Endodermal cell (in vitro differentiated cells): ENCODE data around the gene TOM1L2. TPM values are rescaled to one million over a fixed set of nuclear protein-coding genes. Genes with fewer than 3 reads are reported as not detected.
A peak's percentile ranks its signal among the peaks of the same experiment; 100 is the strongest.

ENCODE experiments used
- DNase-seq: peaks from one replicate; pipeline ENCODE4 v3.0.0-alpha.2; 2017
- H3K27ac ChIP-seq: 2 replicates; pipeline ENCODE4 v1.5.1; 2013; ENCODE audit warnings: mild to moderate bottlenecking, low read depth, low read length, moderate library complexity
- H3K27me3 ChIP-seq: 2 replicates; pipeline ENCODE4 v1.6.1; 2013; ENCODE audit warnings: mild to moderate bottlenecking, low read length, moderate library complexity; ENCODE audit not compliant: insufficient read depth, control insufficient read depth, poor library complexity, severe bottlenecking
- H3K36me3 ChIP-seq: 2 replicates; pipeline ENCODE4 v1.7.0; 2013; ENCODE audit warnings: mild to moderate bottlenecking, low read length, moderate library complexity; ENCODE audit not compliant: control insufficient read depth, insufficient read depth
- H3K4me1 ChIP-seq: one replicate; pipeline ENCODE4 v1.7.0; 2013; ENCODE audit warnings: low read length; ENCODE audit not compliant: control insufficient read depth, insufficient read depth
- H3K4me3 ChIP-seq: 2 replicates; pipeline ENCODE4 v1.5.1; 2013; ENCODE audit warnings: mild to moderate bottlenecking, low read length, moderate library complexity
- H3K9ac ChIP-seq: 2 replicates; pipeline ENCODE4 v1.6.1; 2013; ENCODE audit warnings: mild to moderate bottlenecking, low read length, moderate library complexity; ENCODE audit not compliant: poor library complexity, severe bottlenecking; ENCODE audit errors: extremely low read depth
- H3K9me3 ChIP-seq: 2 replicates; pipeline ENCODE4 v1.6.1; 2013; ENCODE audit warnings: mild to moderate bottlenecking, low read length, moderate library complexity; ENCODE audit not compliant: control insufficient read depth
- H3K27ac Mint-ChIP-seq: 2 replicates; pipeline ENCODE4 v1.8.0; 2020; ENCODE audit warnings: mixed read lengths
- H3K27me3 Mint-ChIP-seq: 2 replicates; pipeline ENCODE4 v1.8.0; 2021; ENCODE audit warnings: mild to moderate bottlenecking, mixed read lengths; ENCODE audit not compliant: insufficient read depth
- H3K36me3 Mint-ChIP-seq: 2 replicates; pipeline ENCODE4 v1.8.0; 2020; ENCODE audit warnings: low read depth, mixed read lengths
- H3K4me1 Mint-ChIP-seq: 2 replicates; pipeline ENCODE4 v1.8.0; 2020; ENCODE audit warnings: mixed read lengths
- H3K4me3 Mint-ChIP-seq: 2 replicates; pipeline ENCODE4 v1.8.0; 2020; ENCODE audit warnings: mild to moderate bottlenecking, moderate library complexity, mixed read lengths
- H3K9me3 Mint-ChIP-seq: 2 replicates; pipeline ENCODE4 v1.8.0; 2020; ENCODE audit warnings: mild to moderate bottlenecking, mixed read lengths
- WGBS, 2 experiments: methylation state at CpG; one replicate each; pipeline versions ENCODE4 v1.1.5 to v1.1.7; 2013; ENCODE audit warnings: missing lambda C conversion rate in 2 of 2, mixed read lengths in 1 of 2; ENCODE audit not compliant: insufficient coverage in 1 of 2, insufficient read length in 1 of 2; 5-methylcytosine and 5-hydroxymethylcytosine counted together
- total RNA-seq, 2 donors: library from RNA; stranded (reverse); fragmentation: NEBNext Ultra II Directional in 1 of 2; extraction: Animal tissue kit (Norgen Biotek cat#: 25700) in 1 of 2; gene quantifications; 2 replicates in 1 of 2; 3 replicates in 1 of 2; pipeline ENCODE4 v1.2.1, GENCODE V29; 2021
- TF ChIP-seq, protein P1 (sequence below): fragments of 200-600 bp; sonication (generic); conservative IDR thresholded peaks from 2 replicates; pipeline ENCODE4 v1.5.0; 2021; ENCODE audit warnings: antibody characterized with exemption, mild to moderate bottlenecking

Gene TOM1L2
- total RNA-seq, 2 donors from 2014 or later: 10.2 to 11.5 TPM

DNA sequence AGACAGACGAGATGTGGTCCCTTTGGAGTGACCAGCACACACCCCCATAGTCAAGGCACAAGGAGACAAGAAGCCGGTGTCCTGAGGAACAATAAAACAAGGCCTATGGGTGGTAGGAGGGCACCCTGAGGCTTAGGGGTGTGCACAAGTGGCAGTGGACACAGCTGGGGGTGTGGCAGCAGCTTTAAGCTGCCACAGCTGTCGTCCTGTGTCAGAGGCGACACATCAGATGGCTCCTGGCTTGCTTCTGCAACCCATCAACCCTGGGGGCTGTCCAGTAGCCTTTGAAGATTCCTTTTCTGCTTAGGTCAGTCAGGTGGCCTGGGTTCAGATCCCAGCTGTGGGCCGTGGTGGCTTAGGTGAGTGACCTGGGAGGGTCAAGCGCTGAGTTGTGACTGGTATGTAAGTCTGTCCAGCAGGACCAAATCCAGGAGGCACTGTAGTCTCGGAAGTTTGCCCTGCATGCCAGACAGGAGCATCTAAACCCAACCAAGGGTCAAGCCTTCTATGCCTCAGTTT is 16.3 kb upstream of the TOM1L2 start:
- Mint-ChIP-seq H3K4me3 (no peak overlapping the region), H3K27me3 (peaks cover 2% of the 10 kb centered on the region), H3K4me1 (peaks cover 6% of the 10 kb centered on the region), H3K9me3 (no peaks in the 10 kb centered on the region), H3K27ac (no peak overlapping the region), H3K36me3 (no peaks in the 10 kb centered on the region)
- Histone ChIP-seq H3K4me3 (no peak overlapping the region), H3K9ac (no peak overlapping the region), H3K36me3 (no peaks in the 10 kb centered on the region), H3K9me3 (no peaks in the 10 kb centered on the region), H3K27ac (no peak overlapping the region), H3K27me3 (no peaks in the 10 kb centered on the region), H3K4me1 (no peaks in the 10 kb centered on the region)
- peak; percentile 40 for DNase-seq
- 91 to 92% methylated on average over 5 to 7 of the region's 7 CpGs for WGBS, 2 experiments
- TF ChIP-seq, protein P1, sequence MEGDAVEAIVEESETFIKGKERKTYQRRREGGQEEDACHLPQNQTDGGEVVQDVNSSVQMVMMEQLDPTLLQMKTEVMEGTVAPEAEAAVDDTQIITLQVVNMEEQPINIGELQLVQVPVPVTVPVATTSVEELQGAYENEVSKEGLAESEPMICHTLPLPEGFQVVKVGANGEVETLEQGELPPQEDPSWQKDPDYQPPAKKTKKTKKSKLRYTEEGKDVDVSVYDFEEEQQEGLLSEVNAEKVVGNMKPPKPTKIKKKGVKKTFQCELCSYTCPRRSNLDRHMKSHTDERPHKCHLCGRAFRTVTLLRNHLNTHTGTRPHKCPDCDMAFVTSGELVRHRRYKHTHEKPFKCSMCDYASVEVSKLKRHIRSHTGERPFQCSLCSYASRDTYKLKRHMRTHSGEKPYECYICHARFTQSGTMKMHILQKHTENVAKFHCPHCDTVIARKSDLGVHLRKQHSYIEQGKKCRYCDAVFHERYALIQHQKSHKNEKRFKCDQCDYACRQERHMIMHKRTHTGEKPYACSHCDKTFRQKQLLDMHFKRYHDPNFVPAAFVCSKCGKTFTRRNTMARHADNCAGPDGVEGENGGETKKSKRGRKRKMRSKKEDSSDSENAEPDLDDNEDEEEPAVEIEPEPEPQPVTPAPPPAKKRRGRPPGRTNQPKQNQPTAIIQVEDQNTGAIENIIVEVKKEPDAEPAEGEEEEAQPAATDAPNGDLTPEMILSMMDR: no peak

DNA sequence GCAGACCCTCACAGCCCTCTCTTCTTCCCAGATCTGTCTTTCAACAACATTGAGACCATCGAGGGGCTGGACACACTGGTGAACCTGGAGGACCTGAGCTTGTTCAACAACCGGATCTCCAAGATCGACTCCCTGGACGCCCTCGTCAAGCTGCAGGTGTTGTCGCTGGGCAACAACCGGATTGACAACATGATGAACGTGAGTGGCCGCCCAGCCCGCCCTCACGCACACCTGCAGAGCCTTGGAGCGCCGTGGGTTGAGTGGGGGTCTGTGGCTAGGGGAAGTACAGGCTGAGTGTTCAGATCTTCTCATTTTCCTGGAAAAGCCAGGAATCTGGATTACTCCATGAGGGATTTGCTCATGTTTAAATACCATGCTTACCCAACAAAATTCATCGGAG is 15.7 kb upstream of the TOM1L2 start:
- no peaks in the 10 kb centered on the region for H3K27me3 ChIP-seq
- Mint-ChIP-seq H3K27ac (no peak overlapping the region), H3K4me3 (no peak overlapping the region), H3K9me3 (no peaks in the 10 kb centered on the region), H3K36me3 (no peaks in the 10 kb centered on the region), H3K4me1 (peaks cover 6% of the 10 kb centered on the region), H3K27me3 (no peaks in the 10 kb centered on the region)
- DNase-seq: peak; percentile 50
- 92 to 94% methylated on average over 12 to 14 of the region's 14 CpGs for WGBS, 2 experiments
- H3K27ac ChIP-seq: no peak overlapping the region
- no peak overlapping the region for H3K9ac ChIP-seq
- H3K4me1 ChIP-seq: no peaks in the 10 kb centered on the region
- H3K36me3 ChIP-seq: no peaks in the 10 kb centered on the region
- TF ChIP-seq, protein P1: no peak
- no peaks in the 10 kb centered on the region for H3K9me3 ChIP-seq
- no peak overlapping the region for H3K4me3 ChIP-seq

DNA sequence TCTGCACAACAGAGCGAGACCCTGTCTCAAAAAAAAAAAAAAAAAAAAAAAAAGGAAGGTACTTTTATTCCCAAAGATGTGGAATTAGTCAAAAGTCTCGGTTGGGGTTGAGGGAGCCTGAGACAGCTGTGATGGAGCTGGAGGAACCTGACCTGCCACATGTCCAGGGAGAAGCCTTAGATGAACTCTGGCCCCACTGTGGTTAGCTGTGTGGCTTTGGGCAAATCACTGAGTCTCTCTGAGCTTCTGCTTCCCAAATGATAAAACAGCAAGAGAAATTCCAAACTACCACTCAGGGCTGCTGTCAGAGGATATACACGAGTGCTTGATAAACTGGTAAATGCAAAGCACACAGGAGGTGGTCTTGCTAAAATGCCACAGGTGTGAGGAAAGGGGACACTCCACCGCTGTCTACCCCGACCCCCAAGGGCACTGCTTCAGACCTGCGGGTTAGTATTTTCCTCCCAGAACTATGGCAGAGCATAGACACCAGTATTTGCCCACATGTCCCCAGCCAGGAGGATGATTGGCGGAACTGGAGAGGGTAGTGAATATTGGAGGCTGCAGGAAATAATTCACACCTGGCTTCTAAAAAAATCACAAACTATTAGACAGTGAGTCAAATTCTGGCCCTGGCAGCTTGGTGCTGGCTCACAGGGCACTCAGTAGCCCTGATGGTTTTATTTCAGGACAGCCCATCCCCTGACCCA is 15.1 kb upstream of the TOM1L2 start:
- Mint-ChIP-seq H3K27ac (no peak overlapping the region), H3K4me3 (no peak overlapping the region), H3K36me3 (no peaks in the 10 kb centered on the region), H3K27me3 (no peaks in the 10 kb centered on the region), H3K4me1 (peaks cover 6% of the 10 kb centered on the region), H3K9me3 (no peaks in the 10 kb centered on the region)
- H3K36me3 ChIP-seq: no peaks in the 10 kb centered on the region
- DNase-seq: peak; percentile 46
- no peak overlapping the region for H3K27ac ChIP-seq
- WGBS, 2 experiments: 85 to 86% methylated on average over 5 to 6 of the region's 7 CpGs
- no peaks in the 10 kb centered on the region for H3K27me3 ChIP-seq
- no peak overlapping the region for H3K4me3 ChIP-seq
- no peaks in the 10 kb centered on the region for H3K9me3 ChIP-seq
- no peaks in the 10 kb centered on the region for H3K4me1 ChIP-seq
- H3K9ac ChIP-seq: no peak overlapping the region
- TF ChIP-seq, protein P1: no peak
